GM12878 (cell line): ENCODE measurements around the gene TUBA4B. TPM values are rescaled to one million over a fixed set of nuclear protein-coding genes. Genes with fewer than 3 reads are reported as not detected.

Source experiments
- BHLHE40 ChIP-seq, 2 experiments: fragments of 450-650 bp in 1 of 2; IDR thresholded peaks; 2 replicates each; pipeline ENCODE4 v1.6.1; 2011 to 2017; ENCODE audit warnings: low read depth in 2 of 2, borderline replicate concordance in 1 of 2, improper control_type of control experiment in 1 of 2, low read length in 1 of 2, mild to moderate bottlenecking in 1 of 2
- BMI1 ChIP-seq: fragments of 450-650 bp; IDR thresholded peaks from 2 replicates; pipeline ENCODE4 v1.6.1; 2016; ENCODE audit warnings: mild to moderate bottlenecking, moderate library complexity, borderline replicate concordance
- CHD2 ChIP-seq: IDR thresholded peaks from 2 replicates; pipeline ENCODE4 v1.6.1; 2011; ENCODE audit warnings: low read depth, low read length, improper control_type of control experiment, borderline replicate concordance
- ESRRA ChIP-seq: IDR thresholded peaks from 2 replicates; pipeline ENCODE4 v1.6.1; 2012; ENCODE audit warnings: mild to moderate bottlenecking, low read length, improper control_type of control experiment
- IKZF2 ChIP-seq, 2 experiments: fragments of 450-650 bp; IDR thresholded peaks; 2 replicates each; pipeline ENCODE4 v1.6.1; 2017; ENCODE audit warnings: mild to moderate bottlenecking in 2 of 2, moderate library complexity in 2 of 2
- JUNB ChIP-seq: IDR thresholded peaks from 2 replicates; pipeline ENCODE4 v1.6.1; 2016; ENCODE audit warnings: antibody characterized with exemption, mild to moderate bottlenecking
- LARP7 ChIP-seq: fragments of 450-650 bp; IDR thresholded peaks from 2 replicates; pipeline ENCODE4 v1.6.1; 2017; ENCODE audit warnings: mild to moderate bottlenecking
- NFXL1 ChIP-seq: fragments of 450-650 bp; IDR thresholded peaks from 2 replicates; pipeline ENCODE4 v1.6.1; 2017; ENCODE audit warnings: antibody characterized with exemption, mild to moderate bottlenecking, borderline replicate concordance
- NKRF ChIP-seq: fragments of 450-650 bp; conservative IDR thresholded peaks from 2 replicates; pipeline ENCODE4 v1.6.1; 2017; ENCODE audit warnings: mild to moderate bottlenecking, moderate library complexity
- PAX5 ChIP-seq: IDR thresholded peaks from 2 replicates; pipeline ENCODE4 v1.6.1; 2011; ENCODE audit warnings: low read depth, low read length, borderline replicate concordance
- PML ChIP-seq: IDR thresholded peaks from 2 replicates; pipeline ENCODE4 v1.6.1; 2012; ENCODE audit warnings: low read length, inconsistent platforms
- RAD21 ChIP-seq: IDR thresholded peaks from 2 replicates; pipeline ENCODE4 v1.6.1; 2011; ENCODE audit warnings: mild to moderate bottlenecking, low read depth, low read length, moderate library complexity; ENCODE audit not compliant: insufficient read depth
- RBBP5 ChIP-seq: fragments of 200-600 bp; sonication (generic); conservative IDR thresholded peaks from 2 replicates; pipeline ENCODE4 v1.6.1; 2016
- REST ChIP-seq: IDR thresholded peaks from 2 replicates; pipeline ENCODE4 v1.6.1; 2012; ENCODE audit warnings: mild to moderate bottlenecking, low read depth, low read length
- SIN3A ChIP-seq: IDR thresholded peaks from 2 replicates; pipeline ENCODE4 v1.6.1; 2012; ENCODE audit warnings: low read depth, low read length, improper control_type of control experiment
- SPI1 ChIP-seq: IDR thresholded peaks from 2 replicates; pipeline ENCODE4 v1.6.1; 2011; ENCODE audit warnings: low read depth, mild to moderate bottlenecking, low read length, moderate library complexity, borderline replicate concordance; ENCODE audit not compliant: insufficient read depth
- SUZ12 ChIP-seq: fragments of 200-600 bp; sonication (generic); IDR thresholded peaks from one replicate; pipeline ENCODE4 v1.6.1; 2018; ENCODE audit warnings: antibody characterized with exemption, mild to moderate bottlenecking; ENCODE audit not compliant: unreplicated experiment
- USF2 ChIP-seq: IDR thresholded peaks from 2 replicates; pipeline ENCODE4 v1.6.1; 2011; ENCODE audit warnings: low read depth, low read length, improper control_type of control experiment, borderline replicate concordance
- WRNIP1 ChIP-seq: IDR thresholded peaks from 2 replicates; pipeline ENCODE4 v1.6.1; 2011; ENCODE audit warnings: low read depth, low read length, improper control_type of control experiment, borderline replicate concordance
- ZBED1 ChIP-seq: IDR thresholded peaks from 2 replicates; pipeline ENCODE4 v1.6.1; 2016; ENCODE audit warnings: borderline replicate concordance
- ZNF592 ChIP-seq: fragments of 450-650 bp; IDR thresholded peaks from 2 replicates; pipeline ENCODE4 v1.6.1; 2017; ENCODE audit warnings: mild to moderate bottlenecking, moderate library complexity
- ZZZ3 ChIP-seq: IDR thresholded peaks from 2 replicates; pipeline ENCODE4 v1.6.1; 2011; ENCODE audit warnings: low read depth; ENCODE audit not compliant: control insufficient read depth, insufficient read length
- polyA plus RNA-seq, 11 experiments: library from polyadenylated mRNA; depleted of rRNA in 4 of 11; unstranded in 6 of 11; stranded (reverse) in 5 of 11; fragments of >200 nt; fragmentation: Nextera tagmentation in 4 of 11; fragmentation: Illumina TruSeq in 1 of 11; extraction: Ambion mirVana in 4 of 11; extraction: Trizol in 1 of 11; gene quantifications; 1 replicate in 1 of 11; 2 replicates in 10 of 11; pipeline versions ENCODE4 v1.2.1 to v1.2.3, GENCODE V29; 2011 to 2016; ENCODE audit warnings: inconsistent platforms in 2 of 11, missing spikeins in 2 of 11, low read depth in 1 of 11
- total RNA-seq, 4 experiments: library from RNA; depleted of rRNA in 3 of 4; stranded (reverse); fragments of >200 nt in 3 of 4; fragmentation: Illumina TruSeq in 1 of 4; extraction: Trizol in 1 of 4; gene quantifications; 2 replicates each; pipeline versions ENCODE4 v1.2.1 to v1.2.3, GENCODE V29; 2013 to 2021

Gene TUBA4B
- total and polyA plus RNA-seq, 10 of the 15 experiments (the other 5 are each of a cell fraction or from before 2014, with no cell fraction given) = 0.07 TPM; not detected in 9

- TF ChIP-seq ZNF592 (no peak), LARP7 (no peak), BMI1 (no peak), PML (peak; percentile 36; the same call in 1 of the 2 replicates), SIN3A (no peak), BHLHE40 (IDR thresholded peaks at IDR 0.05; ENCODE audit: borderline replicate concordance in 1 of 2, low read depth in 2 of 2, low read length in 1 of 2) (peak; percentile 75; a peak in 3 of 4 replicates), ESRRA (no peak), WRNIP1 (no peak), USF2 (no peak), RBBP5 (no peak), IKZF2 (IDR thresholded peaks at IDR 0.05) (no peak), ZBED1 (no peak), SPI1 (no peak), ZZZ3 (no peak), CHD2 (no peak), NKRF (no peak), SUZ12 (no peak), JUNB (no peak), PAX5 (no peak), RAD21 (no peak), NFXL1 (no peak), REST (no peak)
Measured at GRCh38 chr2:219230059-219230540, 22.9 kb upstream of the TUBA4B start (continued).
